Heart right ventricle (tissue), 16 donors: ENCODE results near the gene ATG7. TPM values are rescaled to one million over a fixed set of nuclear protein-coding genes. Genes with fewer than 3 reads are reported as not detected.
A peak's percentile ranks its signal among the peaks of the same experiment; 100 is the strongest.

Experiments
- ATAC-seq, 8 donors: fragments of 200-7000 bp; cut with Tn5 transposase; one replicate each; pipeline ENCODE4 v1.9.1; 2020; ENCODE audit warnings: mild to moderate bottlenecking in 8 of 8, moderate library complexity in 8 of 8, moderate number of reproducible peaks in 1 of 8
- DNase-seq, 2 donors: peaks; one replicate each; pipeline ENCODE4 v3.0.0-alpha.2; 2020
- H3K27ac ChIP-seq, 10 donors: fragments of 200-600 bp; sonication (generic) in 2 of 10; one replicate each; pipeline versions ENCODE4 v1.5.0 to v1.8.0; 2020 to 2022; ENCODE audit warnings: mild to moderate bottlenecking in 3 of 10
- H3K27me3 ChIP-seq, 7 donors: fragments of 200-600 bp; one replicate each; pipeline ENCODE4 v1.8.0; 2021 to 2022; ENCODE audit warnings: mild to moderate bottlenecking in 2 of 7
- H3K36me3 ChIP-seq, 9 donors: fragments of 200-600 bp; sonication (generic) in 1 of 9; one replicate each; pipeline versions ENCODE4 v1.5.0 to v1.8.0; 2020 to 2022; ENCODE audit warnings: mild to moderate bottlenecking in 2 of 9
- H3K4me1 ChIP-seq, 9 donors: fragments of 200-600 bp; sonication (generic) in 1 of 9; one replicate each; pipeline versions ENCODE4 v1.5.0 to v1.8.0; 2020 to 2022; ENCODE audit warnings: mild to moderate bottlenecking in 4 of 9
- H3K4me3 ChIP-seq, 10 donors: fragments of 200-600 bp; sonication (generic) in 2 of 10; one replicate each; pipeline versions ENCODE4 v1.5.0 to v1.8.0; 2020 to 2022; ENCODE audit warnings: mild to moderate bottlenecking in 7 of 10, moderate library complexity in 2 of 10
- H3K9me3 ChIP-seq, 11 donors: fragments of 200-600 bp in 10 of 11; sonication (generic) in 2 of 11; one replicate each; pipeline versions ENCODE4 v1.5.0 to v1.8.0; 2013 to 2022; ENCODE audit warnings: mild to moderate bottlenecking in 2 of 11, control low read depth in 1 of 11, moderate library complexity in 1 of 11
- WGBS, 2 donors: extraction: QIAGEN DNeasy Blood & Tissue Kit; methylation state at CpG; one replicate each; pipeline ENCODE4 v1.1.7; 2013; ENCODE audit warnings: inconsistent platforms in 1 of 2; 5-methylcytosine and 5-hydroxymethylcytosine counted together
- intact Hi-C, 10 donors: fragments of 100-400 bp; cut with DNase I; formaldehyde crosslinking; loops; one replicate each; pipeline versions ENCODE4 v1.11.1 to v1.14.2; 2022
- polyA plus RNA-seq, 2 donors: library from polyadenylated mRNA; stranded (reverse); fragments of 200-250 nt; gene quantifications; one replicate each; pipeline ENCODE4 v1.2.3, GENCODE V29; 2013
- total RNA-seq, 10 donors: library from RNA; stranded (reverse); fragmentation: NEBNext Ultra II Directional in 3 of 10; extraction: Animal tissue kit (Norgen Biotek cat#: 25700) in 3 of 10; gene quantifications; one replicate each; pipeline versions ENCODE4 v1.2.1 to v1.2.4, GENCODE V29; 2021 to 2023
- TF ChIP-seq, protein P1 (sequence below), 9 donors: fragments of 200-600 bp; sonication (generic) in 2 of 9; IDR thresholded peaks; one replicate each; pipeline versions ENCODE4 v1.5.0 to v1.8.0; 2021 to 2022; ENCODE audit warnings: antibody characterized with exemption in 9 of 9, mild to moderate bottlenecking in 5 of 9, moderate library complexity in 1 of 9
- donor health status: Arrhythmogenic right ventricular cardiomyopathy.
- donor health status: ischemic (EF 13 %, LVEDD 7.1; RV severe dilation, severe dysfunction).
- donor health status: healthy with polysubstance abuse.
- donor health status: DM: no; HTN: yes; CAD: no.
- donor health status: DM: no; HTN: no; CAD: no.
- donor health status: ischemic (EF 25% LVEDD 6.9; RV normal size, moderate dysfunction).
- donor health status: ischemic (EF 25% LVEDD 5.7; RV mildly dilated, moderate dysfunction).
- donor health status: healthy.
- donor health status: DM: yes; HTN: yes; CAD: no.
- donor health status: Ischemic cardiomyopathy.
- donor health status: ischemic (EF 35%, LVEDD 5.7; RV mildly dilated, moderate dysfunction).
- donor health status: nonischemic (EF 11% LVEDD 7.7; RV severe dilation, severe dysfunction).
- donor health status: DM: yes; HTN: yes; CAD: no.
- donor health status: PGD.
- donor health status: ischemic (EF 29% LVEDD 5.4; RV normal size, mild dysfunction).
- donor health status: nonischemic (EF 23%, LVEDD 6.1; RV moderate dilation, normal function).

ATG7 gene
- total and polyA plus RNA-seq, 12 donors, result 5.3 to 24.1 (median 16.8) TPM

DNA sequence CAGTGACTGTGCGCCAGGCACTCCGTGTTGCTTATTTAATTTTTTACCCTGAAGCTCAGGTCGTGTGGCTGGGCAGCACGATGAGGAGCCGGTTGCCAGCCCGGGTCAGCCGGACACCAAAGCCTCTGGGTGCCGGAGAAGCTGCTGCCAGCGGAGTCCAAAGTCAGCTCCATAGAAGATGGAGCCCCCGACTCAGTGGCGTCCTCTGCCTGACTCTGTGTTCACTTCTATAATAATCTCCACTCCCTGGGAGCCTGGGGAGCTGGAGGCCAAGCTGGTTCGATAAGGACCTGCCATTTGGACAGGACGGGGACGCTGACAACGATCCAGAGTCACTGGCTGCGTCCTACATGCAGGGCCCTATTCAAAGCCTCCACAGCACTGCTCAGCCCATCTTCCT lies 292.9 kb downstream of the ATG7 start:
- ATAC-seq, result peak; percentile 32 to 74 (median 57)
- peak; percentile 65 to 66 for DNase-seq
- intact Hi-C loops, result loop anchor here in 6 of 10 donors (5.0 to 10.0 kb wide), 3 partner anchors 70 to 80 kb away; partner anchors contain the start of gene VGLL4 (in 5 of the 6)
- Histone ChIP-seq H3K36me3 (peaks cover 0 to 62% (median 3%) of the 10 kb centered on the region in 9 donors), H3K9me3 (no peaks in the 10 kb centered on the region), H3K27ac (peak overlapping the region in 9 of 10 donors; percentile 40 to 82 (median 69)), H3K27me3 (no peaks in the 10 kb centered on the region), H3K4me1 (peaks cover 55 to 100% (median 85%) of the 10 kb centered on the region in 9 donors), H3K4me3 (no peak overlapping the region)
- TF ChIP-seq, protein P1, sequence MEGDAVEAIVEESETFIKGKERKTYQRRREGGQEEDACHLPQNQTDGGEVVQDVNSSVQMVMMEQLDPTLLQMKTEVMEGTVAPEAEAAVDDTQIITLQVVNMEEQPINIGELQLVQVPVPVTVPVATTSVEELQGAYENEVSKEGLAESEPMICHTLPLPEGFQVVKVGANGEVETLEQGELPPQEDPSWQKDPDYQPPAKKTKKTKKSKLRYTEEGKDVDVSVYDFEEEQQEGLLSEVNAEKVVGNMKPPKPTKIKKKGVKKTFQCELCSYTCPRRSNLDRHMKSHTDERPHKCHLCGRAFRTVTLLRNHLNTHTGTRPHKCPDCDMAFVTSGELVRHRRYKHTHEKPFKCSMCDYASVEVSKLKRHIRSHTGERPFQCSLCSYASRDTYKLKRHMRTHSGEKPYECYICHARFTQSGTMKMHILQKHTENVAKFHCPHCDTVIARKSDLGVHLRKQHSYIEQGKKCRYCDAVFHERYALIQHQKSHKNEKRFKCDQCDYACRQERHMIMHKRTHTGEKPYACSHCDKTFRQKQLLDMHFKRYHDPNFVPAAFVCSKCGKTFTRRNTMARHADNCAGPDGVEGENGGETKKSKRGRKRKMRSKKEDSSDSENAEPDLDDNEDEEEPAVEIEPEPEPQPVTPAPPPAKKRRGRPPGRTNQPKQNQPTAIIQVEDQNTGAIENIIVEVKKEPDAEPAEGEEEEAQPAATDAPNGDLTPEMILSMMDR (IDR thresholded peaks at IDR 0.05), result peak in 6 of 9 donors; percentile 18 to 52 (median 40)
- WGBS, 2 donors, result 52 to 60% methylated on average over 16 of the region's 16 CpGs

DNA sequence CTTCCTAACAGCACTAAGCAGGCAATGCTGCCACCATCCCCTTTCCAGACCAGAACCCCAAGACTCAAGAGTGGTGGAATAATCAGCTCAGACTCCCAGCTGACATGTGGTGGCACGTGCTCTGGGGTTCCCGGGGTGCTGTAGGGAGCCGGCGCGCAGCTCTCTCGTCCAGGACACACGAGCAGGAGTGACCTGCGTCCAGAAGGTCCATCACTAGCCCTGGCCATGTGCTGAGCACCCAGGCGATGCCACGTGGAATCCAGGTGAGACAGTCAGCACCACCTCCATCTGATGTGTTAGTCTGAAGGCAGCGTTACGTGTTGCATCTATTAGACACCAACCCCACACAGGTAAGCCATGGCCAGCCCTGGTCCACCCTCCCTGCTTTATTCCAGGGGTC lies 293.3 kb downstream of the ATG7 start:
- Histone ChIP-seq H3K36me3 (peaks cover 0 to 62% (median 3%) of the 10 kb centered on the region in 9 donors), H3K4me3 (no peak overlapping the region), H3K9me3 (no peaks in the 10 kb centered on the region), H3K27me3 (no peaks in the 10 kb centered on the region), H3K4me1 (peaks cover 56 to 100% (median 85%) of the 10 kb centered on the region in 9 donors), H3K27ac (peak overlapping the region in 8 of 10 donors; percentile 40 to 82 (median 70))
- TF ChIP-seq, protein P1 (IDR thresholded peaks at IDR 0.05), result no peak
- intact Hi-C loops, result loop anchor here in 6 of 10 donors (5.0 to 10.0 kb wide), 3 partner anchors 69 to 79 kb away; partner anchors contain the start of gene VGLL4 (in 5 of the 6)
- WGBS, 2 donors, result 80 to 87% methylated on average over 12 of the region's 12 CpGs
- DNase-seq (no peak), ATAC-seq (no peak)

DNA sequence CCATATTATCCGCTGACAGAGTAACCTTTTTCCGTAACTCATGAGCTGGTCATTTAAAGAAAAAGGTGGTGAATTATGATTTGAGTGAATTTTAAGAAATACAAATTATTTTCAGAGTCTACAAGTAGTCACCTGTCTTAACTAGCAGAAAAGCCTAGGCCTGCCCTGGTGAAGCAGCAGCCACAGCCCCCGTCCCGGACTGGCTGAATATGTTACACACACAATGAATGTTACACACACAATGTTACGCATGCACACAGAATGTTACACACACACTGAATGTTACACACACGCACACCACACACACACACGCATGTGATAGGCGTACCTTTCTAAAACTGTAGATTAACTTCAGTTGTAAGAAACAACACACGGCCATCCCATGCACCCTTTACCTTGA lies 293.7 kb downstream of the ATG7 start:
- H3K4me1 ChIP-seq, result peaks cover 54 to 100% (median 85%) of the 10 kb centered on the region in 9 donors
- peak overlapping the region in 4 of 10 donors; percentile 57 to 82 (median 74) for H3K27ac ChIP-seq
- TF ChIP-seq, protein P1 (IDR thresholded peaks at IDR 0.05), result no peak

DNA sequence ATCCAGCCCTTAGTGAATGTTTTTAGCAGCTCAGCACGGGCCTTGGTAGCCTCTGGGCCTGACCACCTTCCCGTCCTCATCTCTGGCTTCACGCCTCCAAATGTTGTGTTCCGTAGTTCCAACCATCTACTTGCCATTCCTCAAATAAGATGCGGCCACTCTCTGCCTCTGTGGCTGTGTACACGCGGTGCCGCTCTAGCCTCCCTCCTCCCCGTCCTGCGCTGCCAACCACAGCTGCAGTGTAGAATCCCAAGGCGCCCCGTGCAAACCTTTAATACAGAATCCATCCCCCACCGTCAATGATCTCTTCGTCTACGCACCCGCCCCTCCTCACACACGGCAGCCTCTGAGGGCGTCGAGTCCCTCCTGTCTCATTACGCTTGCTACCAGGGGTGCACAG lies 294.3 kb downstream of the ATG7 start:
- intact Hi-C loops, result loop anchor here in 6 of 10 donors (5.0 to 10.0 kb wide), 3 partner anchors 68 to 78 kb away; partner anchors contain the start of gene VGLL4 (in 5 of the 6)
- WGBS, 2 donors, result 94 to 96% methylated on average over 20 of the region's 20 CpGs
- H3K36me3 ChIP-seq, result peaks cover 0 to 57% (median 3%) of the 10 kb centered on the region in 9 donors
- no peak for ATAC-seq
- H3K27me3 ChIP-seq, result no peaks in the 10 kb centered on the region
- H3K4me3 ChIP-seq, result no peak overlapping the region
- no peaks in the 10 kb centered on the region for H3K9me3 ChIP-seq
- no peak for DNase-seq
- TF ChIP-seq, protein P1 (IDR thresholded peaks at IDR 0.05), result no peak
- H3K4me1 ChIP-seq, result peaks cover 49 to 100% (median 83%) of the 10 kb centered on the region in 9 donors
- H3K27ac ChIP-seq, result peak overlapping the region in 2 of 10 donors; percentile 94 to 96

More for the DNA sequence above, 293.7 kb downstream of the ATG7 start:
- DNase-seq (no peak), ATAC-seq (no peak)
- H3K36me3 ChIP-seq, result peaks cover 0 to 58% (median 3%) of the 10 kb centered on the region in 9 donors
- 96 to 99% methylated on average over 9 of the region's 9 CpGs for WGBS, 2 donors
- intact Hi-C loops, result loop anchor here in 6 of 10 donors (5.0 to 10.0 kb wide), 3 partner anchors 69 to 79 kb away; partner anchors contain the start of gene VGLL4 (in 5 of the 6)
- H3K4me3 ChIP-seq, result no peak overlapping the region
- no peaks in the 10 kb centered on the region for H3K9me3 ChIP-seq
- H3K27me3 ChIP-seq, result no peaks in the 10 kb centered on the region
